ENCODE measurements around the gene FASN.
A peak's percentile ranks its signal among the peaks of the same experiment; 100 is the strongest.

FASN gene

GRCh38 chr17:82059272-82060000 lies 38.6 kb downstream of the FASN start:
- DNase-seq (ENCODE audit: low read depth in 3 of 3, low spot score in 1 of 3), result no peak

- DNase-seq (ENCODE audit: low read depth in 3 of 3, low spot score in 1 of 3), result no peak
These were observed 39.2 kb downstream of the FASN start for GRCh38 chr17:82058855-82059249.

GRCh38 chr17:82058230-82058854 lies 39.7 kb downstream of the FASN start:
- no peak for DNase-seq (ENCODE audit: low read depth in 3 of 3, low spot score in 1 of 3)

GRCh38 chr17:82056729-82057621 lies 41.1 kb downstream of the FASN start:
- DNase-seq (ENCODE audit: low read depth in 3 of 3, low spot score in 1 of 3), result no peak

GRCh38 chr17:82055965-82056728 lies 41.9 kb downstream of the FASN start:
- no peak for DNase-seq (ENCODE audit: low read depth in 3 of 3, low spot score in 1 of 3)

- DNase-seq (ENCODE audit: low read depth in 3 of 3, low spot score in 1 of 3), result no peak
These were observed 42.7 kb downstream of the FASN start for GRCh38 chr17:82055023-82055964.

- no peak for DNase-seq (ENCODE audit: low read depth in 3 of 3, low spot score in 1 of 3)
These were observed 43.5 kb downstream of the FASN start for GRCh38 chr17:82054351-82055022.

GRCh38 chr17:82053556-82054263 lies 44.3 kb downstream of the FASN start:
- DNase-seq (ENCODE audit: low read depth in 3 of 3, low spot score in 1 of 3), result no peak

- DNase-seq (ENCODE audit: low read depth in 3 of 3, low spot score in 1 of 3), result no peak
These were observed 44.9 kb downstream of the FASN start for GRCh38 chr17:82053130-82053529.

- no peak for DNase-seq (ENCODE audit: low read depth in 3 of 3, low spot score in 1 of 3)
These were observed 45.4 kb downstream of the FASN start for GRCh38 chr17:82052638-82053059.

- peak; percentile 47 to 84 (median 50) for DNase-seq (ENCODE audit: low read depth in 3 of 3, low spot score in 1 of 3)
These were observed 46.0 kb downstream of the FASN start, which contains the start of the genes GPS1 and RFNG for GRCh38 chr17:82051776-82052637. Gene GPS1 (plus strand): TSS chr17:82051898. CDS start chr17:82051932, 34 bp downstream. Gene RFNG (minus strand): TSS chr17:82051811. CDS start chr17:82051766, 45 bp downstream.

GRCh38 chr17:82050761-82051641 lies 47.0 kb downstream of the FASN start:
- no peak for DNase-seq (ENCODE audit: low read depth in 3 of 3, low spot score in 1 of 3)

GRCh38 chr17:82050152-82050760 lies 47.8 kb downstream of the FASN start:
- no peak for DNase-seq (ENCODE audit: low read depth in 3 of 3, low spot score in 1 of 3)

GRCh38 chr17:82049521-82049971 lies 48.5 kb downstream of the FASN start:
- DNase-seq (ENCODE audit: low read depth in 3 of 3, low spot score in 1 of 3), result no peak

GRCh38 chr17:82049106-82049505 lies 48.9 kb downstream of the FASN start:
- no peak for DNase-seq (ENCODE audit: low read depth in 3 of 3, low spot score in 1 of 3)

GRCh38 chr17:82048571-82048971 lies 49.5 kb downstream of the FASN start:
- no peak for DNase-seq (ENCODE audit: low read depth in 3 of 3, low spot score in 1 of 3)

Data from stimulated activated CD4-positive, alpha-beta T cell treated with anti-CD3 and anti-CD28 coated beads, TNF-alpha, amount 100 ng/mL, for 1 hour (primary cell).